ENCODE results near the gene WDR38. TPM values are rescaled to one million over a fixed set of nuclear protein-coding genes. Genes with fewer than 3 reads are reported as not detected.

Gene WDR38
- total and polyA plus RNA-seq, 9 of the 15 experiments (the other 6 are each of a cell fraction or from before 2014, with no cell fraction given): not detected

- TF ChIP-seq ZNF354B (CRISPR knock-in tag; IDR thresholded peaks at IDR 0.05) (no peak), PHF21A (IDR thresholded peaks at IDR 0.05; ENCODE audit: borderline replicate concordance, low read depth) (no peak), RBM14 (IDR thresholded peaks at IDR 0.05; ENCODE audit: borderline replicate concordance, insufficient read depth, low read depth, low read length) (no peak), ZNF77 (CRISPR knock-in tag; IDR thresholded peaks at IDR 0.05) (no peak), RNF219 (CRISPR knock-in tag; IDR thresholded peaks at IDR 0.05) (no peak), RBBP5 (IDR thresholded peaks at IDR 0.05; ENCODE audit: borderline replicate concordance, insufficient read depth, low read length, poor library complexity, severe bottlenecking) (no peak), IRF9 (tag; IDR thresholded peaks at IDR 0.05) (no peak), ARID4B (CRISPR knock-in tag; IDR thresholded peaks at IDR 0.05) (peak; percentile 53; the same call in 1 of the 2 replicates), NCOA6 (IDR thresholded peaks at IDR 0.05) (no peak), SIRT6 (IDR thresholded peaks at IDR 0.05; ENCODE audit: low read depth, low read length) (peak; percentile 51), PYGO2 (tag; IDR thresholded peaks at IDR 0.05) (no peak), OTX1 (CRISPR knock-in tag; IDR thresholded peaks at IDR 0.05) (no peak), U2AF1 (optimal IDR thresholded peaks at IDR 0.05; ENCODE audit: low read depth, low read length) (no peak), NKRF (IDR thresholded peaks at IDR 0.05; ENCODE audit: borderline replicate concordance) (no peak), PHB2 (IDR thresholded peaks at IDR 0.05; ENCODE audit: low read depth) (no peak), CHCHD3 (CRISPR knock-in tag; IDR thresholded peaks at IDR 0.05) (no peak), ZNF324 (CRISPR knock-in tag; IDR thresholded peaks at IDR 0.05) (no peak), ZNF347 (CRISPR knock-in tag; IDR thresholded peaks at IDR 0.05; ENCODE audit: low read depth) (no peak), ARHGAP35 (IDR thresholded peaks at IDR 0.05; ENCODE audit: partially characterized antibody) (no peak)
These were observed 6.7 kb downstream of the WDR38 start (continued) for GRCh38 chr9:124859803-124860581.

Data from K562 (cell line).